NB4 (cell line): ENCODE measurements around the gene MCC.
"Not testable (repeated sequence)": the region's sequence is repeated elsewhere in the genome, so short reads cannot be mapped to it uniquely, and the experiment has no call there.

ENCODE experiments used
- DNase-seq: peaks from one replicate; pipeline ENCODE4 v3.0.0; 2010; ENCODE audit warnings: low read depth
- H3K4me3 ChIP-seq: one replicate; pipeline ENCODE4 v1.5.1; 2011; ENCODE audit warnings: mild to moderate bottlenecking, low read depth, low read length, moderate library complexity
- CTCF ChIP-seq: IDR thresholded peaks from one replicate; pipeline ENCODE4 v1.5.1; 2012; ENCODE audit warnings: low read depth, low read length
- MAX ChIP-seq: IDR thresholded peaks from 2 replicates; pipeline ENCODE4 v1.6.1; 2011; ENCODE audit warnings: low read depth, low read length
- MYC ChIP-seq: IDR thresholded peaks from 2 replicates; pipeline ENCODE4 v1.6.1; 2011; ENCODE audit warnings: low read depth, low read length
- POLR2A ChIP-seq: IDR thresholded peaks from 2 replicates; pipeline ENCODE4 v1.6.1; 2011; ENCODE audit warnings: mild to moderate bottlenecking; ENCODE audit not compliant: insufficient read length; ENCODE audit errors: extremely low read depth

Gene MCC

GRCh38 chr5:113425909-113426308 is 62.3 kb downstream of the MCC start:
- no peak for DNase-seq
- no peak overlapping the region for H3K4me3 ChIP-seq
- no peak for TF ChIP-seq POLR2A
- TF ChIP-seq MAX, result no peak
- no peak for TF ChIP-seq MYC
- TF ChIP-seq CTCF, result no peak

GRCh38 chr5:113421693-113422092 is 66.6 kb downstream of the MCC start:
- TF ChIP-seq MAX, result no peak
- no peak for TF ChIP-seq MYC
- no peak for TF ChIP-seq POLR2A
- no peak for TF ChIP-seq CTCF
- no peak for DNase-seq
- H3K4me3 ChIP-seq, result no peak overlapping the region

- no peak overlapping the region for H3K4me3 ChIP-seq
- no peak for DNase-seq
- TF ChIP-seq CTCF, result no peak
- TF ChIP-seq POLR2A, result no peak
- TF ChIP-seq MYC, result no peak
- no peak for TF ChIP-seq MAX
Observed at GRCh38 chr5:113405530-113405929, 82.7 kb downstream of the MCC start.

GRCh38 chr5:113404269-113404668 is 84.0 kb downstream of the MCC start:
- TF ChIP-seq MAX, result no peak
- TF ChIP-seq POLR2A, result no peak
- TF ChIP-seq MYC, result no peak
- no peak for TF ChIP-seq CTCF

GRCh38 chr5:113397986-113398385 is 90.3 kb downstream of the MCC start:
- DNase-seq, result not testable (repeated sequence)

More at GRCh38 chr5:113404269-113404668, 84.0 kb downstream of the MCC start:
- no peak for DNase-seq
- H3K4me3 ChIP-seq, result no peak overlapping the region

GRCh38 chr5:113397046-113397445 is 91.2 kb downstream of the MCC start:
- no peak for TF ChIP-seq MYC
- no peak for TF ChIP-seq CTCF
- TF ChIP-seq MAX, result no peak
- TF ChIP-seq POLR2A, result no peak
- DNase-seq, result no peak
- no peak overlapping the region for H3K4me3 ChIP-seq

More at GRCh38 chr5:113397986-113398385, 90.3 kb downstream of the MCC start:
- not testable (repeated sequence) for H3K4me3 ChIP-seq
